OCI-LY3 (cell line): ENCODE data around the gene ARHGAP8.

ENCODE experiments used
- H2AFZ ChIP-seq: fragments of 200-600, 300-600 bp; shearing (Covaris generic); 2 replicates; pipeline ENCODE4 v1.6.0; 2014; ENCODE audit warnings: antibody characterized with exemption, low read depth, low read length
- H3K27ac ChIP-seq: fragments of 200-600, 300-600 bp; sonication (generic); 2 replicates; pipeline ENCODE4 v1.5.1; 2014; ENCODE audit warnings: mild to moderate bottlenecking, low read length, moderate library complexity, mixed read lengths
- H3K27me3 ChIP-seq: fragments of 200-600, 300-600 bp; sonication (generic); 2 replicates; pipeline ENCODE4 v1.6.1; 2014; ENCODE audit warnings: low read depth, low read length, mixed read lengths
- H3K36me3 ChIP-seq: fragments of 200-600, 300-600 bp; sonication (generic); replicated peaks from 2 replicates; pipeline ENCODE3; 2014; ENCODE audit warnings: low read depth, low read length, mixed read lengths
- H3K4me1 ChIP-seq: fragments of 300-600, 200-600 bp; sonication (generic); 2 replicates; pipeline ENCODE4 v1.6.1; 2014; ENCODE audit warnings: low read length, mixed read lengths
- H3K4me2 ChIP-seq: fragments of 200-600, 300-600 bp; sonication (generic); 2 replicates; pipeline ENCODE4 v1.6.1; 2014; ENCODE audit warnings: low read length, mixed read lengths
- H3K4me3 ChIP-seq: fragments of 300-600, 200-600 bp; sonication (generic); 2 replicates; pipeline ENCODE4 v1.5.1; 2014; ENCODE audit warnings: antibody characterized with exemption, mild to moderate bottlenecking, low read length, moderate library complexity
- H3K79me2 ChIP-seq: fragments of 300-600, 200-600 bp; shearing (Covaris generic); 2 replicates; pipeline ENCODE4 v1.6.1; 2014; ENCODE audit warnings: mild to moderate bottlenecking, low read length, mixed read lengths
- H3K9ac ChIP-seq: fragments of 300-600, 200-600 bp; shearing (Covaris generic); 2 replicates; pipeline ENCODE4 v1.6.0; 2014; ENCODE audit warnings: mild to moderate bottlenecking, low read length, moderate library complexity
- H3K9me3 ChIP-seq: fragments of 200-600, 300-600 bp; shearing (Covaris generic); 2 replicates; pipeline ENCODE4 v1.6.1; 2014; ENCODE audit warnings: low read length, mixed read lengths; ENCODE audit not compliant: insufficient read depth
- H4K20me1 ChIP-seq: fragments of 200-600, 300-600 bp; sonication (generic); 2 replicates; pipeline ENCODE4 v1.6.1; 2016; ENCODE audit warnings: low read length, mixed read lengths; ENCODE audit not compliant: insufficient read depth
- CTCF ChIP-seq: fragments of 200-600, 300-600 bp; sonication (generic); IDR thresholded peaks from 2 replicates; pipeline ENCODE4 v1.5.1; 2014; ENCODE audit warnings: antibody characterized with exemption, low read length, low read depth
- EZH2phosphoT487 ChIP-seq: fragments of 200-600 bp; shearing (Covaris generic); IDR thresholded peaks from 2 replicates; pipeline ENCODE4 v1.6.1; 2018; ENCODE audit warnings: antibody characterized with exemption, mixed run types, low read depth

ARHGAP8 gene

GRCh38 chr22:44732017-44732561, 20.3 kb upstream of the ARHGAP8 start:
- TF ChIP-seq CTCF (no peak), EZH2phosphoT487 (no peak)
- H3K36me3 ChIP-seq, result no peaks in the 10 kb centered on the region
- no peak overlapping the region for H3K4me3 ChIP-seq
- H3K4me2 ChIP-seq, result no peak overlapping the region
- H3K4me1 ChIP-seq, result no peaks in the 10 kb centered on the region
- H3K79me2 ChIP-seq, result no peaks in the 10 kb centered on the region
- H3K27me3 ChIP-seq, result no peaks in the 10 kb centered on the region
- H3K27ac ChIP-seq, result no peak overlapping the region
- no peak overlapping the region for H3K9ac ChIP-seq
- no peaks in the 10 kb centered on the region for H3K9me3 ChIP-seq
- H4K20me1 ChIP-seq, result no peaks in the 10 kb centered on the region
- H2AFZ ChIP-seq, result no peak overlapping the region

- H3K4me3 ChIP-seq, result no peak overlapping the region
- no peaks in the 10 kb centered on the region for H3K36me3 ChIP-seq
- H3K4me1 ChIP-seq, result no peaks in the 10 kb centered on the region
- H3K4me2 ChIP-seq, result no peak overlapping the region
- H3K9me3 ChIP-seq, result no peaks in the 10 kb centered on the region
- TF ChIP-seq EZH2phosphoT487 (no peak), CTCF (no peak)
- no peak overlapping the region for H3K9ac ChIP-seq
- no peaks in the 10 kb centered on the region for H4K20me1 ChIP-seq
- no peak overlapping the region for H3K27ac ChIP-seq
- H3K27me3 ChIP-seq, result no peaks in the 10 kb centered on the region
- no peak overlapping the region for H2AFZ ChIP-seq
- no peaks in the 10 kb centered on the region for H3K79me2 ChIP-seq
These were observed 19.7 kb upstream of the ARHGAP8 start for GRCh38 chr22:44732661-44733060.

- H3K4me2 ChIP-seq, result no peak overlapping the region
- no peaks in the 10 kb centered on the region for H3K27me3 ChIP-seq
- no peaks in the 10 kb centered on the region for H4K20me1 ChIP-seq
- H3K27ac ChIP-seq, result no peak overlapping the region
- H3K79me2 ChIP-seq, result no peaks in the 10 kb centered on the region
- H3K9me3 ChIP-seq, result no peaks in the 10 kb centered on the region
- no peak overlapping the region for H3K9ac ChIP-seq
- no peaks in the 10 kb centered on the region for H3K36me3 ChIP-seq
- H3K4me3 ChIP-seq, result no peak overlapping the region
- H3K4me1 ChIP-seq, result no peaks in the 10 kb centered on the region
- no peak for TF ChIP-seq EZH2phosphoT487
- TF ChIP-seq CTCF, result no peak
- H2AFZ ChIP-seq, result no peak overlapping the region
These were observed 18.8 kb upstream of the ARHGAP8 start for GRCh38 chr22:44733426-44734106.

- Histone ChIP-seq H3K36me3 (no peaks in the 10 kb centered on the region), H3K9ac (no peak overlapping the region), H3K27ac (no peak overlapping the region), H3K9me3 (no peaks in the 10 kb centered on the region), H3K27me3 (no peaks in the 10 kb centered on the region), H3K79me2 (no peaks in the 10 kb centered on the region), H3K4me2 (no peak overlapping the region), H4K20me1 (no peaks in the 10 kb centered on the region), H2AFZ (no peak overlapping the region), H3K4me1 (no peaks in the 10 kb centered on the region), H3K4me3 (no peak overlapping the region)
- TF ChIP-seq EZH2phosphoT487 (no peak), CTCF (no peak)
These were observed 18.1 kb upstream of the ARHGAP8 start for GRCh38 chr22:44734278-44734677.
